ENCODE data around the gene BHLHE40.
A peak's percentile ranks its signal among the peaks of the same experiment; 100 is the strongest.

BHLHE40 gene

GRCh38 chr3:4986782-4987537 is 7.7 kb downstream of the BHLHE40 start (continued):
- TF ChIP-seq ZBTB49 (tag by site-specific recombination; IDR thresholded peaks at IDR 0.05; ENCODE audit: low read depth) (no peak), ZNF26 (tag by site-specific recombination; IDR thresholded peaks at IDR 0.05) (no peak), ELK4 (IDR thresholded peaks at IDR 0.05; ENCODE audit: borderline replicate concordance, low read depth, low read length) (no peak), ZNF747 (tag by site-specific recombination; IDR thresholded peaks at IDR 0.05) (no peak), ZNF121 (tag by site-specific recombination; IDR thresholded peaks at IDR 0.05) (peak; percentile 41; the same call in 1 of the 2 replicates), ZNF555 (tag by site-specific recombination; conservative IDR thresholded peaks at IDR 0.05) (no peak), ZNF214 (tag by site-specific recombination; IDR thresholded peaks at IDR 0.05; ENCODE audit: borderline replicate concordance) (no peak), INSM2 (tag by site-specific recombination; IDR thresholded peaks at IDR 0.05) (peak; percentile 94), ZNF677 (tag by site-specific recombination; IDR thresholded peaks at IDR 0.05) (no peak), ZSCAN30 (tag by site-specific recombination; IDR thresholded peaks at IDR 0.05) (peak; percentile 99), ZNF23 (tag by site-specific recombination; IDR thresholded peaks at IDR 0.05; ENCODE audit: borderline replicate concordance) (no peak), ZNF311 (tag by site-specific recombination; IDR thresholded peaks at IDR 0.05; ENCODE audit: borderline replicate concordance) (no peak), TCF7L2 (IDR thresholded peaks at IDR 0.05; ENCODE audit: borderline replicate concordance, low read depth, low read length) (peak; percentile 100), AEBP2 (tag by site-specific recombination; IDR thresholded peaks at IDR 0.05; ENCODE audit: borderline replicate concordance) (no peak), PRDM4 (tag by site-specific recombination; IDR thresholded peaks at IDR 0.05) (peak; percentile 94), ZNF48 (tag by site-specific recombination; IDR thresholded peaks at IDR 0.05) (no peak), ZNF449 (tag by site-specific recombination; IDR thresholded peaks at IDR 0.05) (peak; percentile 56), MEIS1 (CRISPR knock-in tag; IDR thresholded peaks at IDR 0.05; ENCODE audit: borderline replicate concordance) (no peak), ZNF645 (tag by site-specific recombination; IDR thresholded peaks at IDR 0.05) (no peak; the same call in 1 of the 2 replicates), ZNF664 (tag by site-specific recombination; IDR thresholded peaks at IDR 0.05) (peak; percentile 86), ZBTB48 (tag by site-specific recombination; IDR thresholded peaks at IDR 0.05) (peak; percentile 97)

Measured in HEK293 (cell line).